Measurements from ENCODE around the gene NFIX. TPM values are rescaled to one million over a fixed set of nuclear protein-coding genes. Genes with fewer than 3 reads are reported as not detected.
A peak's percentile ranks its signal among the peaks of the same experiment; 100 is the strongest.
"Not testable (repeated sequence)": the region's sequence is repeated elsewhere in the genome, so short reads cannot be mapped to it uniquely, and the experiment has no call there.

NFIX gene
- total RNA-seq, 2 donors from 2014 or later = 70.9 to 73.8 TPM

DNA sequence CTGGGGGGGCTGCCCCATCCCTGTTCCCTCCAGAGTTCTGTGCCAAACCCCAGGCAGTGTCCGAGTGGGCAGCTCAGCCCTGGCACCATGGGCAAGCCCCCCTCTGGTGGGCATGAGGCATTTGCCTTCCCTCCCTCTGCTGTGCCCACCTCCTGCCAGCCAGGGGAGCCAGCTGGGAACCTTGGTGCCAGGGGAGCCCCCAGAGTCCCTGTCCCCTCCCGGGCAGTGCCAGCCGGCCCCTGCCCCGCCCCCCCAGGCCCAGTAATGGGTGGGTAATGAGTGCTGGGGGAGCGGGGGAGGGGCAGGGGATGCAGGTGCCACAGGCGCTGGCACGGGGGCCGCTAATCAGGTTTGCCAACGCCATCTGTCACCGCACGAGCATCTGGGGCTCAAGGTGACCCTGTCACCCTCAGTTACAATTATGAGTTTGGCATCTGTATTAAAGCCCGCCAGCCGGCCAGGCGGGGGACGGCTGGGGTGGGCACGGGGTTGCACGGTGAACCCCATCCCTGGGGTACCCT lies 20.0 kb upstream of the NFIX start:
- Histone ChIP-seq H3K9me3 (no peaks in the 10 kb centered on the region), H3K4me1 (no peaks in the 10 kb centered on the region), H3K27me3 (no peaks in the 10 kb centered on the region), H3K36me3 (no peaks in the 10 kb centered on the region), H3K27ac (no peak overlapping the region), H3K4me3 (no peak overlapping the region), H3K9ac (ENCODE audit: low read depth in 2 of 2, low read length in 2 of 2) (no peak overlapping the region)
- DNase-seq = no peak
- TF ChIP-seq, protein P1, sequence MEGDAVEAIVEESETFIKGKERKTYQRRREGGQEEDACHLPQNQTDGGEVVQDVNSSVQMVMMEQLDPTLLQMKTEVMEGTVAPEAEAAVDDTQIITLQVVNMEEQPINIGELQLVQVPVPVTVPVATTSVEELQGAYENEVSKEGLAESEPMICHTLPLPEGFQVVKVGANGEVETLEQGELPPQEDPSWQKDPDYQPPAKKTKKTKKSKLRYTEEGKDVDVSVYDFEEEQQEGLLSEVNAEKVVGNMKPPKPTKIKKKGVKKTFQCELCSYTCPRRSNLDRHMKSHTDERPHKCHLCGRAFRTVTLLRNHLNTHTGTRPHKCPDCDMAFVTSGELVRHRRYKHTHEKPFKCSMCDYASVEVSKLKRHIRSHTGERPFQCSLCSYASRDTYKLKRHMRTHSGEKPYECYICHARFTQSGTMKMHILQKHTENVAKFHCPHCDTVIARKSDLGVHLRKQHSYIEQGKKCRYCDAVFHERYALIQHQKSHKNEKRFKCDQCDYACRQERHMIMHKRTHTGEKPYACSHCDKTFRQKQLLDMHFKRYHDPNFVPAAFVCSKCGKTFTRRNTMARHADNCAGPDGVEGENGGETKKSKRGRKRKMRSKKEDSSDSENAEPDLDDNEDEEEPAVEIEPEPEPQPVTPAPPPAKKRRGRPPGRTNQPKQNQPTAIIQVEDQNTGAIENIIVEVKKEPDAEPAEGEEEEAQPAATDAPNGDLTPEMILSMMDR (IDR thresholded peaks at IDR 0.05) = no peak
- intact Hi-C loops (cut with DNase I) = loop anchor here (5.0 kb wide), 1 partner anchor 287 kb away; no protein-coding TSS in a partner anchor

DNA sequence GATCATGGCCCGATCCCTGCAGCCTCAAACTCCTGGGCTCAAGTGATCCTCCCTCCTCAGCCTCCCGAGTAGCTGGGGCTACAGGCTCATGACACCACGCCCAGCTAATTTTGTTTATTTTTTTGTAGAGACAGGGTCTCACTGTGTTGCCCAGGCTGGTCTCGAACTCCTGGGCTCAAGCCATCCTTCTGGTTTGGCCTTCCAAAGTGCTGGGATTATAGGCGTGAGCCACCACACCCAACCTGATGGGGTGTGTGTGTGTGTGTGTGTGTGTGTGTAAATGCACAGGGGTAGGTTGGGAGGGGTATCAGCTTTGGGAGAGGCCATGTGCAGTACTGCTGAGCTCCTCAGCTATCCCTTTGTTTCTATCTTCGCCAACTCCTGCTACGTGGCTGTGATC lies 19.2 kb upstream of the NFIX start:
- H3K36me3 ChIP-seq; H3K9ac ChIP-seq (ENCODE audit: low read depth in 2 of 2, low read length in 2 of 2); H3K4me3 ChIP-seq; DNase-seq; H3K27ac ChIP-seq; H3K9me3 ChIP-seq; H3K27me3 ChIP-seq; H3K4me1 ChIP-seq: not testable (repeated sequence)
- intact Hi-C loops (cut with DNase I) = loop anchor here (5.0 kb wide), 1 partner anchor 286 kb away; no protein-coding TSS in a partner anchor

DNA sequence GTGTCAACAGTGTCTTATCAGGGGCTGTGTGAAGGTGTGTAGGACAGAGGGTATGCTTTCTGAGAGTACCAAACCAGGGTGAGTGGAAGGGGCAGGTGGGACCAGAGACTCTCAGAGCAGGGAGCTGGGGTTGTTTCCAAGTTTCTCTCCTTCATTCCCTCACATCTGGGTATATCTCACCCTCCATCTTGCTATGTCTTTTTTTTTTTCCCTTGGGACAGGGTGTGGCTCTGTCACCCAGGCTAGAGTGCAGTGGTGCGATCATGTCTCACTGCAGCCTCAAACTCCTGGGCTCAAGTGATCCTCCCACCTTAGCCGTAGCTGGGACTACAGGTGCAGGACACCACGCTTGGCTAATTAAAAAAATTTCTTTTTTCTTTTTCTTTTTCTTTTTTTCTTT lies 15.3 kb upstream of the NFIX start:
- Histone ChIP-seq H3K9ac (ENCODE audit: low read depth in 2 of 2, low read length in 2 of 2) (no peak overlapping the region), H3K4me1 (peaks cover 5% of the 10 kb centered on the region), H3K36me3 (no peaks in the 10 kb centered on the region), H3K27me3 (no peaks in the 10 kb centered on the region), H3K4me3 (no peak overlapping the region), H3K27ac (no peak overlapping the region), H3K9me3 (no peaks in the 10 kb centered on the region)
- TF ChIP-seq, protein P1 (IDR thresholded peaks at IDR 0.05) = no peak
- intact Hi-C loops (cut with DNase I) = loop anchor here (2.0 to 5.0 kb wide), 2 partner anchors 113 to 282 kb away; no protein-coding TSS in a partner anchor
- DNase-seq = no peak

DNA sequence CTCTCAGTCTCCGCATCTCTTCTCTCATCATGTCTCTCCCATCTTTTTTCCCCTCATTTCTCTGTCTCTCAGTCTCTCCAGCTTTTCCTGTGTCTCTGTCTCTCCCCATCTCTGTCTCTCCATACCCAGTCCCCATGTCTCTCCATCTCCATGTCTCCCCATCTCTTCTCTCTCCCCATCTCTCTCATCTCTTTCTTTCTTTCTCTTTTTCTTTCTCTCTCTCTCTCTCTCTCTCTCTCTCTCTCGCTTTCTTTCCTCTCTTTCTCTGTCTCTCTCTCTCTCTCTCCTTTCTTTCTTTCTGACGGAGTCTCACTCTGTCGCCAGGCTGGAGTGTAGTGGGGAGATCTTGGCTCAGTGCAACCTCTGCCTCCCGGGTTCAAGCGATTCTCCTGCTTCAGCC lies 12.6 kb upstream of the NFIX start:
- peaks cover 7% of the 10 kb centered on the region for H3K4me1 ChIP-seq
- no peak overlapping the region for H3K9ac ChIP-seq (ENCODE audit: low read depth in 2 of 2, low read length in 2 of 2)
- TF ChIP-seq, protein P1 (IDR thresholded peaks at IDR 0.05) = no peak
- H3K36me3 ChIP-seq = no peaks in the 10 kb centered on the region
- H3K9me3 ChIP-seq = no peaks in the 10 kb centered on the region
- H3K27ac ChIP-seq = no peak overlapping the region
- H3K27me3 ChIP-seq = no peaks in the 10 kb centered on the region
- intact Hi-C loops (cut with DNase I) = loop anchor here (2.0 kb wide), 1 partner anchor 78 kb away; no protein-coding TSS in a partner anchor
- no peak for DNase-seq
- H3K4me3 ChIP-seq = no peak overlapping the region

- no peak for DNase-seq
- intact Hi-C loops (cut with DNase I) = loop anchor here (2.0 kb wide), 1 partner anchor 78 kb away; no protein-coding TSS in a partner anchor
- Histone ChIP-seq H3K4me1 (peaks cover 7% of the 10 kb centered on the region), H3K36me3 (no peaks in the 10 kb centered on the region), H3K27me3 (no peaks in the 10 kb centered on the region), H3K9ac (ENCODE audit: low read depth in 2 of 2, low read length in 2 of 2) (no peak overlapping the region), H3K27ac (no peak overlapping the region), H3K9me3 (no peaks in the 10 kb centered on the region), H3K4me3 (no peak overlapping the region)
- TF ChIP-seq, protein P1 (IDR thresholded peaks at IDR 0.05) = no peak
Observed at GRCh38 chr19:12983091-12983490, 12.2 kb upstream of the NFIX start.

GRCh38 chr19:12983542-12984142 lies 11.6 kb upstream of the NFIX start:
- no peak overlapping the region for H3K27ac ChIP-seq
- no peak overlapping the region for H3K9ac ChIP-seq (ENCODE audit: low read depth in 2 of 2, low read length in 2 of 2)
- no peaks in the 10 kb centered on the region for H3K27me3 ChIP-seq
- H3K9me3 ChIP-seq = no peaks in the 10 kb centered on the region
- peak; percentile 84 for DNase-seq
- TF ChIP-seq, protein P1 (IDR thresholded peaks at IDR 0.05) = peak; percentile 84
- no peak overlapping the region for H3K4me3 ChIP-seq
- peaks cover 7% of the 10 kb centered on the region for H3K4me1 ChIP-seq
- intact Hi-C loops (cut with DNase I) = loop anchor here (2.0 kb wide), 1 partner anchor 77 kb away; no protein-coding TSS in a partner anchor
- no peaks in the 10 kb centered on the region for H3K36me3 ChIP-seq

Data from colonic mucosa (tissue), 4 donors.